A549 (cell line): ENCODE measurements around the gene GRIP1.

Source experiments
- CTCF ChIP-seq: fragments of >200 bp; sonication (Bioruptor Twin); formaldehyde crosslinking; IDR thresholded peaks from 3 replicates; pipeline ENCODE4 v1.5.1; 2016
- POLR2A ChIP-seq: IDR thresholded peaks from 2 replicates; pipeline ENCODE4 v1.6.1; 2012; ENCODE audit warnings: mild to moderate bottlenecking, low read length

DNA sequence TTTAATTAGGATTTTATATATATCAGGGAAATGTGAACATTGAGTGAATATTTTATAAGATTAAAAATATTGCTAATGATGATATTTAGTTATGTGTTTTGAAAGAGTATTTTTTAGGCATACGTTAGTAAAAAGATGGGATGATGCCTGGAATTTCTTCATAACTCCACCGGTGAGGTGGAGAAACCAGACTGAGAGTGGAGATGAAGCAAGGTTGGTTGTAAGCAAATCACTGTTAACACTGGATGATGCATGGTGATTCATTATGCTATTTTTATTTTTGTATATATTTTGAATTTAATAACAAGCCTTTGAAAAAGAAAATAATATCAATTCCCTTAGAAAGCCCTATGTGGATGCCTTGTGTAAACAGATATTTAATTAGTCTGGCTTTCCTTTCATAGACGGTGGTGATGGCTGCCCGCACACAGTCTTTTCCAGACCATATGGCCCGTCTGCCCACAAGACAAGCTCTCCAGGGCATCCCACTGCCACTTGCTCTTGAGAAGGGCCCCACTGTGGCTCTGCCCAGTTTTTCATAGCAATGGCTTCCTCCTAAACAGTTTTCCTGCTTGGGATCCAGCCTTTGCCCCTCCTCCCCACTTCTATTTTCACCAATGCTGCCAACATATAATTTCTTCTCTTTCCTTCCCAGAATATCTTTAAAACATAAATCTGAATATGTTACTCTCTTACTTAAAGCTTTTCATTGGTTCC, 281.1 kb downstream of the GRIP1 start:
- TF ChIP-seq CTCF (no peak), POLR2A (no peak)
